ENCODE data around the gene P2RY12. TPM values are rescaled to one million over a fixed set of nuclear protein-coding genes. Genes with fewer than 3 reads are reported as not detected.
"Not testable (repeated sequence)": the region's sequence is repeated elsewhere in the genome, so short reads cannot be mapped to it uniquely, and the experiment has no call there.

The P2RY12 gene
- total RNA-seq, 1 experiment from 2014 or later = not detected

DNA sequence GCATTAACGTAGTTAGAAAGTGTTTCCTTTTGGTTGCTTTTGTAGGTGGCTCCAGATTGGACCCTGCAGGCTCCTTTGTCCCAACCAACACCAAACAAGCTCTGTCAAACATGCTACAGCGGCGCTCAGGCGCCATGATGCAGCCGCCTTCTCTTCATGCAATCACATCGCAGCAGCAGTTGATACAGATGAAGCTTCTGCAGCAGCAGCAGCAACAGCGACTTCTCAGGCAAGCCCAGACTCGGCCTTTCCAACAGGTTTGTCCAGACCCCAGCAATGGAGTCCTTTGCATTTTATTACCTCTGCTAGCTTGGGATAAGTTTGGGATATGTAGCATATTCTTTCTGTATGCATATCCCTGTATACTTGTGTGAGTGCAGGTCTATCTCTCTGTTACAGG is 10.1 kb upstream of the P2RY12 start:
- Histone ChIP-seq H3K79me2 (ENCODE audit: low read length) (no peaks in the 10 kb centered on the region), H3K36me3 (ENCODE audit: low read depth, low read length) (no peaks in the 10 kb centered on the region), H3K4me3 (ENCODE audit: low read length) (no peak overlapping the region), H3K9ac (ENCODE audit: low read length) (no peak overlapping the region), H3F3A (ENCODE audit: low read length, unreplicated experiment) (no peaks in the 10 kb centered on the region), H3K4me1 (ENCODE audit: insufficient read depth, low read length) (peaks cover 16% of the 10 kb centered on the region), H3K27me3 (ENCODE audit: low read length) (no peaks in the 10 kb centered on the region), H2AFZ (ENCODE audit: low read length) (no peak overlapping the region), H4K20me1 (ENCODE audit: low read length) (no peaks in the 10 kb centered on the region), H3K9me2 (replicated peaks; ENCODE audit: low read length) (no peaks in the 10 kb centered on the region), H3K9me3 (ENCODE audit: low read length) (no peaks in the 10 kb centered on the region), H3K4me2 (ENCODE audit: low read length) (no peak overlapping the region), H3K27ac (ENCODE audit: low read length) (no peak overlapping the region)
- BruUV-seq (replicated peaks) = no TSS peak
- no peak for ATAC-seq
- POLR2A ChIA-PET (ENCODE audit: unreplicated experiment) = no interaction called here
- TF ChIP-seq EZH2phosphoT487 (IDR thresholded peaks at IDR 0.05; ENCODE audit: borderline replicate concordance, low read length) (no peak), EZH2 (IDR thresholded peaks at IDR 0.05; ENCODE audit: low read length, unreplicated experiment) (no peak)
- TF ChIP-seq, protein P1, sequence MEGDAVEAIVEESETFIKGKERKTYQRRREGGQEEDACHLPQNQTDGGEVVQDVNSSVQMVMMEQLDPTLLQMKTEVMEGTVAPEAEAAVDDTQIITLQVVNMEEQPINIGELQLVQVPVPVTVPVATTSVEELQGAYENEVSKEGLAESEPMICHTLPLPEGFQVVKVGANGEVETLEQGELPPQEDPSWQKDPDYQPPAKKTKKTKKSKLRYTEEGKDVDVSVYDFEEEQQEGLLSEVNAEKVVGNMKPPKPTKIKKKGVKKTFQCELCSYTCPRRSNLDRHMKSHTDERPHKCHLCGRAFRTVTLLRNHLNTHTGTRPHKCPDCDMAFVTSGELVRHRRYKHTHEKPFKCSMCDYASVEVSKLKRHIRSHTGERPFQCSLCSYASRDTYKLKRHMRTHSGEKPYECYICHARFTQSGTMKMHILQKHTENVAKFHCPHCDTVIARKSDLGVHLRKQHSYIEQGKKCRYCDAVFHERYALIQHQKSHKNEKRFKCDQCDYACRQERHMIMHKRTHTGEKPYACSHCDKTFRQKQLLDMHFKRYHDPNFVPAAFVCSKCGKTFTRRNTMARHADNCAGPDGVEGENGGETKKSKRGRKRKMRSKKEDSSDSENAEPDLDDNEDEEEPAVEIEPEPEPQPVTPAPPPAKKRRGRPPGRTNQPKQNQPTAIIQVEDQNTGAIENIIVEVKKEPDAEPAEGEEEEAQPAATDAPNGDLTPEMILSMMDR (conservative IDR thresholded peaks at IDR 0.05; ENCODE audit: low read depth, low read length) = no peak
- DNase-seq = no peak
- intact Hi-C loops (cut with micrococcal nuclease) = no loop called here
- CTCF ChIA-PET = no interaction called here

DNA sequence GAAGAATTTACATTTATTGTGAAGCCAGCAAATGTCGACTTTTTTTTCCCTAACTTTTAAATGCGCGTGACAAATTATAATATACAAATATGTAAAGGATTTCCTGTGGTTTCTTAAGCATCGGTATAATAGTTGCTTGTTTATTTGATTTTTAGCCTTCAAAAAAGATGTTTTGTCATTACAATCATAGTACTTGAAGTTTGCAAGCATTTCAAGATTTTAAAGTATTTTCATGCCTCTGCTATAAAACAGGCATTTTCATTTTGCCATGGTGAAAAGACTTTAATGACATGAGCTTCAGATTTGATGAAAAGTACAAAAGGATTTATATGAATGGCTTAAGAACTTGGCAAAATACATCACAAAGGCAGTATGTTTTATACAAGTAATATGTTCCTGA is 9.4 kb upstream of the P2RY12 start:
- Histone ChIP-seq H4K20me1 (ENCODE audit: low read length) (no peaks in the 10 kb centered on the region), H2AFZ (ENCODE audit: low read length) (no peak overlapping the region), H3K9ac (ENCODE audit: low read length) (no peak overlapping the region), H3K36me3 (ENCODE audit: low read depth, low read length) (no peaks in the 10 kb centered on the region), H3K4me3 (ENCODE audit: low read length) (no peak overlapping the region), H3K4me2 (ENCODE audit: low read length) (no peak overlapping the region), H3K9me2 (replicated peaks; ENCODE audit: low read length) (no peaks in the 10 kb centered on the region), H3F3A (ENCODE audit: low read length, unreplicated experiment) (no peaks in the 10 kb centered on the region), H3K4me1 (ENCODE audit: insufficient read depth, low read length) (peaks cover 16% of the 10 kb centered on the region), H3K27me3 (ENCODE audit: low read length) (no peaks in the 10 kb centered on the region), H3K27ac (ENCODE audit: low read length) (no peak overlapping the region), H3K79me2 (ENCODE audit: low read length) (no peaks in the 10 kb centered on the region), H3K9me3 (ENCODE audit: low read length) (no peaks in the 10 kb centered on the region)
- TF ChIP-seq, protein P1 (conservative IDR thresholded peaks at IDR 0.05; ENCODE audit: low read depth, low read length) = no peak
- TF ChIP-seq EZH2 (IDR thresholded peaks at IDR 0.05; ENCODE audit: low read length, unreplicated experiment) = no peak
- no peak for TF ChIP-seq EZH2phosphoT487 (IDR thresholded peaks at IDR 0.05; ENCODE audit: borderline replicate concordance, low read length)
- ChIA-PET CTCF (no interaction called here), POLR2A (ENCODE audit: unreplicated experiment) (interaction anchor here (0.7 kb wide), 1 partner anchor 116 kb away, joined by 7 read pairs; the partner anchor contains the start of gene P2RY14)
- intact Hi-C loops (cut with micrococcal nuclease) = no loop called here
- ATAC-seq (no peak), DNase-seq (no peak)
- BruUV-seq (replicated peaks) = no TSS peak

DNA sequence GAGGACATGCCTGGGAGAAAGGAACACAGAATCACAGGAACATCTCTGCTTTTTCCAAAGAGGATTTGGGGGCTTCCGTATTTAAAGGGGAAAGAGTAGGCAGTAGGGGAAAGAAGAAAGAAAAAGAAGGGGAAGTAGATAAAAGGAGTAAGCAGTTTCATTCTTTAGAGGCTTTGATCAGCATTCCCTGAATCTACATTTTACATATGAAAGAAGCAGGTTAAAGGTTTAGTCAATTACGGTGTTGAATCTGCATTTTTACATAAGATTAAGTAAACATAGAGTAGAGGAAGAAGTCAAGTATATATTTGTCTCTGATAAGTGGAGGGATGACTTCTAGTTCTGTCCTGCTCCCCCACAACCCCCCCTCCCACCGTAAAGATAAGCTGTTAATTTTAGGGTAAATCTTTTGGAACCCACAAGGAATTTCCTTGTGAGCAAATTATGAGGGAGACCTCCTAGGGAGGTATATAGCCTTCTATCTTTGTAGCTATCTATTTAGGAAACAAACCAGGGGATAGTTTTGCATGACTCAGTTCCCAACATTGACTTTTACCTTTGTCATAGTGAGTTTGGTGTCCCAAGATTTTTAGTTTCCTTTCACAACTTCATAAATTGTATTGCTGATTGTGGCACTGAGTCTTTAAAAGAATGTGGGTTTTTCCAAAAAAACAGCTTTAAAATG is 8.7 kb upstream of the P2RY12 start:
- POLR2A ChIA-PET (ENCODE audit: unreplicated experiment) = interaction anchor here (0.7 kb wide), 1 partner anchor 115 kb away, joined by 7 read pairs; the partner anchor contains the start of gene P2RY14
- H3K9me2 ChIP-seq (replicated peaks; ENCODE audit: low read length) = no peaks in the 10 kb centered on the region
- DNase-seq = peak; percentile 35
- no peaks in the 10 kb centered on the region for H3K27me3 ChIP-seq (ENCODE audit: low read length)
- CTCF ChIA-PET = no interaction called here
- 0 out of 2 replicates have a peak overlapping the region, but pooled peaks have one; percentile 15 for H3K4me2 ChIP-seq (ENCODE audit: low read length)
- no peaks in the 10 kb centered on the region for H3F3A ChIP-seq (ENCODE audit: low read length, unreplicated experiment)
- TF ChIP-seq, protein P1 (conservative IDR thresholded peaks at IDR 0.05; ENCODE audit: low read depth, low read length) = no peak
- no peak for TF ChIP-seq EZH2phosphoT487 (IDR thresholded peaks at IDR 0.05; ENCODE audit: borderline replicate concordance, low read length)
- no peak for TF ChIP-seq EZH2 (IDR thresholded peaks at IDR 0.05; ENCODE audit: low read length, unreplicated experiment)
- H3K4me3 ChIP-seq (ENCODE audit: low read length) = no peak overlapping the region
- H3K27ac ChIP-seq (ENCODE audit: low read length) = no peak overlapping the region
- H2AFZ ChIP-seq (ENCODE audit: low read length) = no peak overlapping the region
- ATAC-seq = no peak; the same call in 1 of the 2 replicates
- intact Hi-C loops (cut with micrococcal nuclease) = no loop called here
- H3K79me2 ChIP-seq (ENCODE audit: low read length) = no peaks in the 10 kb centered on the region
- peaks cover 16% of the 10 kb centered on the region for H3K4me1 ChIP-seq (ENCODE audit: insufficient read depth, low read length)
- H3K36me3 ChIP-seq (ENCODE audit: low read depth, low read length) = no peaks in the 10 kb centered on the region
- no TSS peak for BruUV-seq (replicated peaks)
- no peak overlapping the region for H3K9ac ChIP-seq (ENCODE audit: low read length)
- H3K9me3 ChIP-seq (ENCODE audit: low read length) = no peaks in the 10 kb centered on the region
- H4K20me1 ChIP-seq (ENCODE audit: low read length) = no peaks in the 10 kb centered on the region

DNA sequence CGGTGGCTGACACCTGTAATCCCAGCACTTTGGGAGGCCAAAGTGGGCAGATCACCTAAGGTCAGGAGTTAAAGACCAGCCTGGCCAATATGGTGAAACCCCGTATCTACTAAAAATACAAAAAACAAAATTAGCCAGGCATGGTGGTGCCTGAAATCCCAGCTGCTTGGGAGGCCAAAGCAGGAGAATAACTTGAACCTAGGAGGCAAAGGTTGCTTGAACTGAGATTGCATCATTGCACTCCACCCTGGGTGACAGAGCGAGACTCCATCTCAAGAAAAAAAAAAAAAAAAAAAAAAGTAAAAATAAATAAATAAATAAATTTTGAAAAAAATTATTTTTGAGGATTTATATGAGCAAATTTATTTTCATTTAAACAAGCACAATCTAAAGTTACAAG is 7.6 kb upstream of the P2RY12 start:
- H3K79me2 ChIP-seq (ENCODE audit: low read length); H3K9me2 ChIP-seq (replicated peaks; ENCODE audit: low read length); CTCF ChIA-PET; H3F3A ChIP-seq (ENCODE audit: low read length, unreplicated experiment); BruUV-seq (replicated peaks); DNase-seq; H3K4me2 ChIP-seq (ENCODE audit: low read length); H3K9me3 ChIP-seq (ENCODE audit: low read length); H3K36me3 ChIP-seq (ENCODE audit: low read depth, low read length); ATAC-seq; H2AFZ ChIP-seq (ENCODE audit: low read length); H3K9ac ChIP-seq (ENCODE audit: low read length); H3K27ac ChIP-seq (ENCODE audit: low read length); H3K4me3 ChIP-seq (ENCODE audit: low read length); H3K27me3 ChIP-seq (ENCODE audit: low read length); POLR2A ChIA-PET (ENCODE audit: unreplicated experiment); intact Hi-C loops (cut with micrococcal nuclease); H4K20me1 ChIP-seq (ENCODE audit: low read length): not testable (repeated sequence)
- H3K4me1 ChIP-seq (ENCODE audit: insufficient read depth, low read length) = peaks cover 16% of the 10 kb centered on the region
